GM11168 (cell line): ENCODE measurements around the gene C1S.

Experiments used
- in situ Hi-C: fragments of 300-500 bp; cut with MboI; formaldehyde crosslinking; loops from one replicate; pipeline ENCODE4 v1.12.0; 2022; ENCODE audit warnings: low sequenced_read_pairs; ENCODE audit not compliant: unreplicated experiment

C1S gene

GRCh38 chr12:7120166-7120565 is 59.6 kb downstream of the C1S start:
- in situ Hi-C loops = no loop called here
